PFSK-1 (cell line): Measurements from ENCODE around the gene MAD1L1.

Experiments used
- SIN3A ChIP-seq: IDR thresholded peaks from 2 replicates; pipeline ENCODE4 v1.6.1; 2012; ENCODE audit warnings: mild to moderate bottlenecking, low read length, moderate library complexity, borderline replicate concordance; ENCODE audit not compliant: insufficient read depth
- TAF1 ChIP-seq: IDR thresholded peaks from 2 replicates; pipeline ENCODE4 v1.6.1; 2012; ENCODE audit warnings: low read length, control low read depth, borderline replicate concordance; ENCODE audit not compliant: insufficient read depth

DNA sequence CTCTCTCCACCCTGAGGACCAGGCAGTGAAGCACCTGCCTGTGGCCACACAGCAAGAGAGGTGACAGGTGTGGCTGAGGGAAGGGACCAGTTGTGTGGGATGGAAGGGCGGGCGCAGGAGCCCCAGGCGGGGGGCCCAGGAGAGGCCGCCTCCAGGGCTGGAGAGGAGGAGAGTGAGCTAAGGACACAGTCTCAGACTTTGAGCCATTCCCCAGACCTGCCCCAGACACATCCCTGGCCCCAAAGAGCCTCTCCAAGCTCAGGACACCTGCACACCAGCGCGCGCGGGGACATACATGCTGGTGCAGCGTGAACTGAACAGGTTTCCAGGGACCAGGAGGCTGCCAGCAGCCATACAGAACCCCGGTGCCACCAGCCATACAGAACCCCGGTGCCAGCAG is 237.3 kb downstream of the MAD1L1 start:
- no peak for TF ChIP-seq TAF1
- no peak for TF ChIP-seq SIN3A
